Mesendoderm (in vitro differentiated cells): ENCODE measurements around the gene EPB41L3.

Experiments used
- DNase-seq: peaks from one replicate; pipeline ENCODE4 v3.0.0; 2013
- H2AK5ac ChIP-seq: 2 replicates; pipeline ENCODE4 v1.6.1; 2013; ENCODE audit warnings: low read length, inconsistent platforms
- H2BK120ac ChIP-seq: 2 replicates; pipeline ENCODE4 v1.6.1; 2013; ENCODE audit warnings: low read depth, mild to moderate bottlenecking, low read length, moderate library complexity, mixed read lengths
- H2BK15ac ChIP-seq: replicated peaks from 2 replicates; pipeline ENCODE4 v1.6.1; 2013; ENCODE audit warnings: low read depth, mild to moderate bottlenecking, moderate library complexity
- H2BK5ac ChIP-seq: 2 replicates; pipeline ENCODE4 v1.6.1; 2013; ENCODE audit warnings: low read length, inconsistent platforms
- H3K18ac ChIP-seq: 2 replicates; pipeline ENCODE4 v1.6.1; 2013; ENCODE audit warnings: mild to moderate bottlenecking, low read length, mixed read lengths
- H3K23ac ChIP-seq: one replicate; pipeline ENCODE4 v1.6.1; 2013; ENCODE audit warnings: low read length
- H3K27ac ChIP-seq: 2 replicates; pipeline ENCODE4 v1.5.1; 2013; ENCODE audit warnings: low read depth, mild to moderate bottlenecking, inconsistent platforms, low read length, moderate library complexity
- H3K27me3 ChIP-seq: 2 replicates; pipeline ENCODE4 v1.6.1; 2013; ENCODE audit warnings: low read length, control low read depth, mild to moderate bottlenecking, inconsistent platforms; ENCODE audit not compliant: insufficient read depth, poor library complexity
- H3K36me3 ChIP-seq: 2 replicates; pipeline ENCODE4 v1.6.1; 2013; ENCODE audit warnings: low read length, inconsistent platforms; ENCODE audit not compliant: control insufficient read depth, insufficient read depth
- H3K4ac ChIP-seq: one replicate; pipeline ENCODE4 v1.6.1; 2013; ENCODE audit warnings: low read depth, mild to moderate bottlenecking, low read length, moderate library complexity
- H3K4me1 ChIP-seq: 2 replicates; pipeline ENCODE4 v1.6.1; 2013; ENCODE audit warnings: low read depth, low read length, inconsistent platforms; ENCODE audit not compliant: control insufficient read depth
- H3K4me2 ChIP-seq: 2 replicates; pipeline ENCODE4 v1.6.1; 2013; ENCODE audit warnings: low read length
- H3K4me3 ChIP-seq: 2 replicates; pipeline ENCODE4 v1.5.1; 2013; ENCODE audit warnings: mild to moderate bottlenecking, low read length
- H3K56ac ChIP-seq: one replicate; pipeline ENCODE4 v1.6.1; 2013; ENCODE audit warnings: low read length
- H3K79me1 ChIP-seq: 2 replicates; pipeline ENCODE4 v1.6.1; 2013; ENCODE audit warnings: low read length, inconsistent platforms
- H3K79me2 ChIP-seq: 2 replicates; pipeline ENCODE4 v1.6.1; 2013; ENCODE audit warnings: mild to moderate bottlenecking, low read length; ENCODE audit not compliant: control insufficient read depth, insufficient read depth
- H3K9ac ChIP-seq: 2 replicates; pipeline ENCODE4 v1.6.1; 2013; ENCODE audit warnings: low read length, inconsistent platforms
- H4K5ac ChIP-seq: one replicate; pipeline ENCODE4 v1.6.1; 2013; ENCODE audit warnings: low read length
- H4K8ac ChIP-seq: one replicate; pipeline ENCODE4 v1.6.1; 2013; ENCODE audit warnings: low read depth, mild to moderate bottlenecking, control low read depth, low read length, moderate library complexity
- WGBS: extraction: QIAGEN DNeasy Blood & Tissue Kit; methylation state at CpG from one replicate; pipeline ENCODE4 v1.1.7; 2013; ENCODE audit warnings: low lambda C conversion rate, missing lambda C conversion rate; ENCODE audit not compliant: insufficient coverage; ENCODE audit errors: extremely low coverage; 5-methylcytosine and 5-hydroxymethylcytosine counted together

EPB41L3 gene

GRCh38 chr18:5350636-5351035 is 193.2 kb downstream of the EPB41L3 start:
- H4K5ac ChIP-seq, result no peak overlapping the region
- no peak for DNase-seq
- WGBS, result no CpG with 5 or more reads among the region's 2 CpGs
- H3K79me1 ChIP-seq, result no peaks in the 10 kb centered on the region
- H3K56ac ChIP-seq, result no peak overlapping the region
- H3K23ac ChIP-seq, result no peak overlapping the region
- no peak overlapping the region for H3K18ac ChIP-seq
- no peak overlapping the region for H2BK120ac ChIP-seq
- no peak overlapping the region for H3K4ac ChIP-seq
- H2BK5ac ChIP-seq, result no peak overlapping the region
- no peak overlapping the region for H2BK15ac ChIP-seq
- no peak overlapping the region for H3K27ac ChIP-seq
- no peak overlapping the region for H3K9ac ChIP-seq
- no peaks in the 10 kb centered on the region for H3K27me3 ChIP-seq
- no peak overlapping the region for H2AK5ac ChIP-seq
- H3K4me1 ChIP-seq, result no peaks in the 10 kb centered on the region
- no peak overlapping the region for H3K4me3 ChIP-seq
- H3K79me2 ChIP-seq, result no peaks in the 10 kb centered on the region
- H3K4me2 ChIP-seq, result no peak overlapping the region
- H4K8ac ChIP-seq, result no peak overlapping the region
- H3K36me3 ChIP-seq, result no peaks in the 10 kb centered on the region
